H9 (cell line): ENCODE data around the gene CFAP410. TPM values are rescaled to one million over a fixed set of nuclear protein-coding genes. Genes with fewer than 3 reads are reported as not detected.

ENCODE experiments used
- DNase-seq: peaks from one replicate; pipeline ENCODE4 v3.0.0-alpha.2; 2017
- H2AFZ ChIP-seq: one replicate; pipeline ENCODE4 v1.6.1; 2013; ENCODE audit warnings: mild to moderate bottlenecking, low read length, control low read depth, moderate library complexity
- H2AK5ac ChIP-seq: 2 replicates; pipeline ENCODE4 v1.6.1; 2013; ENCODE audit warnings: low read length, control low read depth, mixed read lengths; ENCODE audit not compliant: insufficient read length
- H2BK120ac ChIP-seq: one replicate; pipeline ENCODE4 v1.6.1; 2013; ENCODE audit warnings: low read depth, mild to moderate bottlenecking, low read length, control low read depth, inconsistent platforms; ENCODE audit not compliant: poor library complexity, severe bottlenecking
- H2BK12ac ChIP-seq: 2 replicates; pipeline ENCODE4 v1.6.1; 2013; ENCODE audit warnings: low read length, control low read depth, mixed read lengths, low read depth; ENCODE audit not compliant: insufficient read length
- H2BK15ac ChIP-seq: 2 replicates; pipeline ENCODE4 v1.6.1; 2013; ENCODE audit warnings: low read depth, low read length, control low read depth
- H2BK20ac ChIP-seq: one replicate; pipeline ENCODE4 v1.6.1; 2013; ENCODE audit warnings: low read depth, mild to moderate bottlenecking, low read length, control low read depth, inconsistent platforms; ENCODE audit not compliant: poor library complexity, severe bottlenecking
- H2BK5ac ChIP-seq: 2 replicates; pipeline ENCODE4 v1.6.1; 2013; ENCODE audit warnings: low read length, control low read depth, mixed read lengths; ENCODE audit not compliant: insufficient read length
- H3K14ac ChIP-seq: 2 replicates; pipeline ENCODE4 v1.6.1; 2013; ENCODE audit warnings: low read length, control low read depth; ENCODE audit not compliant: insufficient read depth
- H3K18ac ChIP-seq: 2 replicates; pipeline ENCODE4 v1.6.1; 2013; ENCODE audit warnings: low read depth, mild to moderate bottlenecking, mixed read lengths, low read length, control low read depth; ENCODE audit not compliant: insufficient read length
- H3K23ac ChIP-seq: 2 replicates; pipeline ENCODE4 v1.6.1; 2013; ENCODE audit warnings: low read length, control low read depth, mixed read lengths, low read depth; ENCODE audit not compliant: insufficient read length
- H3K23me2 ChIP-seq: 2 replicates; pipeline ENCODE4 v1.6.1; 2013; ENCODE audit warnings: low read depth, mild to moderate bottlenecking, mixed read lengths, low read length, control low read depth; ENCODE audit not compliant: insufficient read length, poor library complexity, severe bottlenecking
- H3K27ac ChIP-seq: 2 replicates; pipeline ENCODE4 v1.5.1; 2013; ENCODE audit warnings: low read length, control low read depth, mixed read lengths, low read depth; ENCODE audit not compliant: insufficient read length
- H3K27me3 ChIP-seq: 2 replicates; pipeline ENCODE4 v1.6.1; 2013; ENCODE audit warnings: low read length, control low read depth, inconsistent platforms; ENCODE audit not compliant: insufficient read depth
- H3K4ac ChIP-seq: 2 replicates; pipeline ENCODE4 v1.6.1; 2013; ENCODE audit warnings: low read depth, mild to moderate bottlenecking, control low read depth, inconsistent platforms, low read length, moderate library complexity
- H3K4me1 ChIP-seq: 2 replicates; pipeline ENCODE4 v1.6.1; 2013; ENCODE audit warnings: low read length, control low read depth, inconsistent platforms; ENCODE audit not compliant: insufficient read depth
- H3K4me2 ChIP-seq: 2 replicates; pipeline ENCODE4 v1.6.1; 2013; ENCODE audit warnings: low read length, control low read depth, mixed read lengths; ENCODE audit not compliant: insufficient read length, insufficient read depth
- H3K56ac ChIP-seq: 2 replicates; pipeline ENCODE4 v1.6.1; 2013; ENCODE audit warnings: low read depth, mild to moderate bottlenecking, mixed read lengths, low read length, control low read depth; ENCODE audit not compliant: insufficient read length
- H3K79me1 ChIP-seq: 2 replicates; pipeline ENCODE4 v1.6.1; 2013; ENCODE audit warnings: low read depth, mild to moderate bottlenecking, moderate library complexity, low read length, control low read depth, inconsistent platforms; ENCODE audit not compliant: insufficient read depth, poor library complexity, severe bottlenecking
- H3K79me2 ChIP-seq: 2 replicates; pipeline ENCODE4 v1.6.1; 2013; ENCODE audit warnings: low read length, control low read depth, inconsistent platforms; ENCODE audit not compliant: insufficient read depth
- H3K9ac ChIP-seq: 2 replicates; pipeline ENCODE4 v1.6.1; 2013; ENCODE audit warnings: low read length, control low read depth, mixed read lengths; ENCODE audit not compliant: insufficient read length; ENCODE audit errors: extremely low read depth
- H3K9me3 ChIP-seq: one replicate; pipeline ENCODE4 v1.6.1; 2013; ENCODE audit warnings: low read depth, low read length, inconsistent platforms; ENCODE audit not compliant: control insufficient read depth
- H3T11ph ChIP-seq: one replicate; pipeline ENCODE4 v1.6.1; 2013; ENCODE audit warnings: mild to moderate bottlenecking, low read length, control low read depth, inconsistent platforms
- H4K20me1 ChIP-seq: one replicate; pipeline ENCODE4 v1.6.1; 2013; ENCODE audit not compliant: control insufficient read depth, insufficient read length, insufficient read depth
- H4K5ac ChIP-seq: 2 replicates; pipeline ENCODE4 v1.6.1; 2013; ENCODE audit warnings: low read depth, mild to moderate bottlenecking, mixed read lengths, low read length, control low read depth; ENCODE audit not compliant: insufficient read length
- H4K8ac ChIP-seq: replicated peaks from 2 replicates; pipeline ENCODE4 v1.6.1; 2013; ENCODE audit warnings: low read length, control low read depth, mixed read lengths, low read depth; ENCODE audit not compliant: insufficient read length
- H4K91ac ChIP-seq: 2 replicates; pipeline ENCODE4 v1.6.1; 2013; ENCODE audit warnings: low read depth, mild to moderate bottlenecking, moderate library complexity, mixed read lengths, low read length, control low read depth; ENCODE audit not compliant: insufficient read length
- H3K27ac Mint-ChIP-seq, 3 experiments: 2 replicates in 2 of 3; 3 replicates in 1 of 3; pipeline ENCODE4 v1.8.0; 2020 to 2021; ENCODE audit warnings: mixed read lengths in 3 of 3, mild to moderate bottlenecking in 1 of 3, moderate library complexity in 1 of 3
- H3K27me3 Mint-ChIP-seq: 2 replicates; pipeline ENCODE4 v1.8.0; 2021; ENCODE audit warnings: low read depth, mild to moderate bottlenecking, moderate library complexity, mixed read lengths
- H3K36me3 Mint-ChIP-seq, 3 experiments: 2 replicates in 2 of 3; 3 replicates in 1 of 3; pipeline ENCODE4 v1.8.0; 2020 to 2021; ENCODE audit warnings: low read depth in 3 of 3, mixed read lengths in 3 of 3; ENCODE audit not compliant: insufficient read depth in 1 of 3
- H3K4me1 Mint-ChIP-seq, 2 experiments: 2 replicates each; pipeline ENCODE4 v1.8.0; 2020; ENCODE audit warnings: mixed read lengths in 2 of 2
- H3K4me3 Mint-ChIP-seq, 2 experiments: 2 replicates in 1 of 2; 3 replicates in 1 of 2; pipeline ENCODE4 v1.8.0; 2020 to 2021; ENCODE audit warnings: mild to moderate bottlenecking in 2 of 2, mixed read lengths in 2 of 2, moderate library complexity in 1 of 2
- H3K9me3 Mint-ChIP-seq, 2 experiments: 2 replicates in 1 of 2; 3 replicates in 1 of 2; pipeline ENCODE4 v1.8.0; 2020; ENCODE audit warnings: mild to moderate bottlenecking in 2 of 2, mixed read lengths in 2 of 2, moderate library complexity in 1 of 2
- WGBS: extraction: QIAGEN DNeasy Blood & Tissue Kit; methylation state at CpG from one replicate; pipeline ENCODE4 v1.1.7; 2013; ENCODE audit warnings: missing lambda C conversion rate, low lambda C conversion rate, mixed read lengths; ENCODE audit not compliant: insufficient read length; ENCODE audit errors: extremely low coverage; 5-methylcytosine and 5-hydroxymethylcytosine counted together
- total RNA-seq: library from RNA; stranded (reverse); gene quantifications from 2 replicates; pipeline ENCODE4 v1.2.1, GENCODE V29; 2021
- TF ChIP-seq, protein P1 (sequence below): fragments of 200-600 bp; sonication (generic); conservative IDR thresholded peaks from 3 replicates; pipeline ENCODE4 v1.8.0; 2021; ENCODE audit warnings: antibody characterized with exemption, mild to moderate bottlenecking

The CFAP410 gene
- total RNA-seq, 1 experiment from 2014 or later: 17.0 TPM

- H3K14ac ChIP-seq: no peak overlapping the region
- no peak overlapping the region for H4K5ac ChIP-seq
- TF ChIP-seq, protein P1, sequence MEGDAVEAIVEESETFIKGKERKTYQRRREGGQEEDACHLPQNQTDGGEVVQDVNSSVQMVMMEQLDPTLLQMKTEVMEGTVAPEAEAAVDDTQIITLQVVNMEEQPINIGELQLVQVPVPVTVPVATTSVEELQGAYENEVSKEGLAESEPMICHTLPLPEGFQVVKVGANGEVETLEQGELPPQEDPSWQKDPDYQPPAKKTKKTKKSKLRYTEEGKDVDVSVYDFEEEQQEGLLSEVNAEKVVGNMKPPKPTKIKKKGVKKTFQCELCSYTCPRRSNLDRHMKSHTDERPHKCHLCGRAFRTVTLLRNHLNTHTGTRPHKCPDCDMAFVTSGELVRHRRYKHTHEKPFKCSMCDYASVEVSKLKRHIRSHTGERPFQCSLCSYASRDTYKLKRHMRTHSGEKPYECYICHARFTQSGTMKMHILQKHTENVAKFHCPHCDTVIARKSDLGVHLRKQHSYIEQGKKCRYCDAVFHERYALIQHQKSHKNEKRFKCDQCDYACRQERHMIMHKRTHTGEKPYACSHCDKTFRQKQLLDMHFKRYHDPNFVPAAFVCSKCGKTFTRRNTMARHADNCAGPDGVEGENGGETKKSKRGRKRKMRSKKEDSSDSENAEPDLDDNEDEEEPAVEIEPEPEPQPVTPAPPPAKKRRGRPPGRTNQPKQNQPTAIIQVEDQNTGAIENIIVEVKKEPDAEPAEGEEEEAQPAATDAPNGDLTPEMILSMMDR: no peak
- H4K8ac ChIP-seq: no peak overlapping the region
- no CpG with 5 or more reads among the region's 11 CpGs for WGBS
- no peak overlapping the region for H2BK12ac ChIP-seq
- Mint-ChIP-seq H3K27me3 (no peaks in the 10 kb centered on the region), H3K4me3 (no peak overlapping the region), H3K9me3 (no peaks in the 10 kb centered on the region), H3K4me1 (0 out of 4 replicates have a peak, but pooled peaks cover 0 to 3% of the 10 kb centered on the region in 2 experiments), H3K27ac (no peak overlapping the region), H3K36me3 (peaks cover 0 to 8% (median 6%) of the 10 kb centered on the region in 3 experiments; a peak in 5 of 7 replicates)
- no peaks in the 10 kb centered on the region for H4K20me1 ChIP-seq
- no peak overlapping the region for H3K23ac ChIP-seq
- H3K4me1 ChIP-seq: no peaks in the 10 kb centered on the region
- no peak overlapping the region for H4K91ac ChIP-seq
- H3K4me2 ChIP-seq: no peak overlapping the region
- H2BK15ac ChIP-seq: no peak overlapping the region
- H2BK5ac ChIP-seq: no peak overlapping the region
- H2BK120ac ChIP-seq: no peak overlapping the region
- H3K79me2 ChIP-seq: no peaks in the 10 kb centered on the region
- H3K79me1 ChIP-seq: no peaks in the 10 kb centered on the region
- no peak overlapping the region for H2AK5ac ChIP-seq
- H3K56ac ChIP-seq: no peak overlapping the region
- H3K27me3 ChIP-seq: no peaks in the 10 kb centered on the region
- H2BK20ac ChIP-seq: no peak overlapping the region
- no peak overlapping the region for H3K18ac ChIP-seq
- DNase-seq: no peak
- H3K9ac ChIP-seq: no peak overlapping the region
- H3K9me3 ChIP-seq: no peaks in the 10 kb centered on the region
- no peak overlapping the region for H3K4ac ChIP-seq
- no peak overlapping the region for H2AFZ ChIP-seq
- H3T11ph ChIP-seq: no peak overlapping the region
- no peaks in the 10 kb centered on the region for H3K23me2 ChIP-seq
- no peak overlapping the region for H3K27ac ChIP-seq
Measured at GRCh38 chr21:44327603-44327974, 11.6 kb downstream of the CFAP410 start.
